ENCODE data around the gene C3orf85. TPM values are rescaled to one million over a fixed set of nuclear protein-coding genes. Genes with fewer than 3 reads are reported as not detected.

Gene C3orf85
- total and polyA plus RNA-seq, 4 experiments from 2014 or later: not detected

DNA sequence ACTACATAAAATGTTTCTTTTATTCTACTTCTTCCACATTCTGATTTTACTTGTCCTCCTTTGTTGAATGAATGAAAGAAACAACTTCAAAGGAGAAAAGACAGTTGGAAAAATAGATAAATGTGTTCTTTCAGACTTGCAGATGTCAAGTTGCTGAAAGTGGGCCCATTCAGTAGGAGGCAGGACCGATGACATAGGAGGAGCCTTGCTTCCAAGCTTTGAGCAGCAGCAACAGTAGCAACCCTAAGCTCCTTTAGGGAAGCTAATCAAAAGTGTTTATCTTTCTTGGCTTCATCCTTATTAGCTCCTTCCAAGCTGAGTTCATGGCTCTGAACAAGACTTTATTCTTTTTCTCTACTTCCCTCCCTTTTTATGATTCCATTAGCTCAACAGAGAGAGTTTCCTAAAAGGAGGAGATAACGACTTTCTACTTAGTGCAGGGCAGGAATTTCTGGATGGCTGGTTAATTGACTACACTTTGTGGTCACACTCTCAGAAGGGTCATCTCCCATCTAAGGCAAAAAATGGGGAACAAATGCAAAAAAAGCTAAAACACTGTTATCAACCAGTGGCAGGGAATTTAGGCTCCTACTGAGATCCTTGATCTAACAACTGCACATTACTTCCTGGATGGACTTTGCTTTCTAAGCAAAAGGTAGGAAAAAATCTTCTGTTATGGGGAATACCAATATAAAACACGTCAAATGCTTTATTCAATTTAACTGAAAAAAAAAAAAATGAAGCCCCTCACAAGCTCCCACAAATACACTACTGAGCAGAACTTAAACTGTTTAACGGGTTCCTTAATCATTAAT, 23.4 kb upstream of the C3orf85 start:
- POLR2A ChIA-PET (ENCODE audit: partially characterized antibody): no interaction called here
- H3K36me3 Mint-ChIP-seq: no peaks in the 10 kb centered on the region
- Histone ChIP-seq H3K36me3 (ENCODE audit: insufficient read depth, low read length) (no peaks in the 10 kb centered on the region), H3K4me1 (ENCODE audit: insufficient read depth, low read length) (no peaks in the 10 kb centered on the region), H3K9me3 (ENCODE audit: control insufficient read depth in 1 of 2, low read length in 2 of 2) (no peaks in the 10 kb centered on the region), H3K27ac (ENCODE audit: low read depth, low read length) (no peak overlapping the region), H3K27me3 (ENCODE audit: insufficient read depth, low read length) (no peaks in the 10 kb centered on the region), H3K4me3 (ENCODE audit: low read length in 2 of 2) (no peak overlapping the region)
- no peaks in the 10 kb centered on the region for H3K4me1 Mint-ChIP-seq
- H3K27ac Mint-ChIP-seq: no peak overlapping the region
- CTCF ChIA-PET (ENCODE audit: partially characterized antibody): no interaction called here
- DNase-seq: no peak
- no peak overlapping the region for H3K4me3 Mint-ChIP-seq
- peaks cover 4 to 6% of the 10 kb centered on the region in 2 donors for H3K27me3 Mint-ChIP-seq
- intact Hi-C loops (cut with micrococcal nuclease): no loop called here
- H3K9me3 Mint-ChIP-seq: no peaks in the 10 kb centered on the region

DNA sequence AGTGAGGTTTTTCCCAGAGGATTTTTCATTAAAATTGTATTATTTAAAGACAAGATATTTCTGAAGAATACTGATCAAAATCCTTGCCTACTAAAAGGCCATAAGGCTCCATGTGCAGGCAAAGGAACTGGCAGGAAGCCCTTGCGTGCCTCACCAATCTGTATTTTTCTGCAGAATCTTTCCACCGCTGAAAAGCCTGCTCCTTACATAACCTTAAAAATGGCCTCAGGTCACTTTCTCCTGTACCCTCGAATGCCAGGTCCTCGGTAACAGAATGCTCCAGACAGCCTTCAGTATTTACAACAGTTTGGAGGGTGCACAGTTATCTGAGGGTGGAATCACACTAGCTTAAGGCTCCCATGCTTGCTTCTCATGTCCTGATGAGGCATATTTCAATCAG, 21.8 kb upstream of the C3orf85 start:
- CTCF ChIA-PET (ENCODE audit: partially characterized antibody): no interaction called here
- no peaks in the 10 kb centered on the region for H3K4me1 ChIP-seq (ENCODE audit: insufficient read depth, low read length)
- H3K4me3 Mint-ChIP-seq: no peak overlapping the region
- intact Hi-C loops (cut with micrococcal nuclease): no loop called here
- no peak overlapping the region for H3K27ac Mint-ChIP-seq
- no peaks in the 10 kb centered on the region for H3K36me3 Mint-ChIP-seq
- no peak for DNase-seq
- H3K36me3 ChIP-seq (ENCODE audit: insufficient read depth, low read length): no peaks in the 10 kb centered on the region
- H3K9me3 Mint-ChIP-seq: no peaks in the 10 kb centered on the region
- H3K27me3 ChIP-seq (ENCODE audit: insufficient read depth, low read length): no peaks in the 10 kb centered on the region
- no peaks in the 10 kb centered on the region for H3K4me1 Mint-ChIP-seq
- H3K9me3 ChIP-seq (ENCODE audit: control insufficient read depth in 1 of 2, low read length in 2 of 2): no peaks in the 10 kb centered on the region
- peaks cover 2 to 3% of the 10 kb centered on the region in 2 donors for H3K27me3 Mint-ChIP-seq
- no peak overlapping the region for H3K27ac ChIP-seq (ENCODE audit: low read depth, low read length)
- POLR2A ChIA-PET (ENCODE audit: partially characterized antibody): no interaction called here
- H3K4me3 ChIP-seq (ENCODE audit: low read length in 2 of 2): no peak overlapping the region

DNA sequence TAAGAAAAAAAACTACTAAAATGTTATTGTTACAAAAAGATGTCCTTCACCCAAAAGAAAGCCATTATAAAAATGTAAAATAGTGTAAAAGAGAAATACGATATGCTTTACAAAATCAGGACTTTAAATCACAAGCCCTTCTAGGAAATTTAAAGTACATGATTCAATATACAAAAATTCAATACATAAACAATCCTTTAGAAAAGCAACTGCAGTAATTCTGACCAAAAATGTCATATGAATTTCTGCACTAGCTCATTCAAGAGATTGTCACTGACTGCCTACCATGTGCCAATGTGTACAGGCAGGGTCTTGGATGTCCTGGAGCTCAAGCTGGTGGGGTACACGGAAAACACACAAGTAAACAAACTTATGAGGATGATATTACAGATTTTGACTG, 21.1 kb upstream of the C3orf85 start:
- H3K27me3 Mint-ChIP-seq: peaks cover 2 to 3% of the 10 kb centered on the region in 2 donors
- Histone ChIP-seq H3K36me3 (ENCODE audit: insufficient read depth, low read length) (no peaks in the 10 kb centered on the region), H3K4me3 (ENCODE audit: low read length in 2 of 2) (no peak overlapping the region), H3K27ac (ENCODE audit: low read depth, low read length) (no peak overlapping the region), H3K9me3 (ENCODE audit: control insufficient read depth in 1 of 2, low read length in 2 of 2) (no peaks in the 10 kb centered on the region), H3K27me3 (ENCODE audit: insufficient read depth, low read length) (no peaks in the 10 kb centered on the region), H3K4me1 (ENCODE audit: insufficient read depth, low read length) (no peaks in the 10 kb centered on the region)
- H3K4me3 Mint-ChIP-seq: no peak overlapping the region
- POLR2A ChIA-PET (ENCODE audit: partially characterized antibody): no interaction called here
- H3K27ac Mint-ChIP-seq: no peak overlapping the region
- no peaks in the 10 kb centered on the region for H3K36me3 Mint-ChIP-seq
- H3K4me1 Mint-ChIP-seq: no peaks in the 10 kb centered on the region
- intact Hi-C loops (cut with micrococcal nuclease): no loop called here
- H3K9me3 Mint-ChIP-seq: no peaks in the 10 kb centered on the region
- no peak for DNase-seq
- CTCF ChIA-PET (ENCODE audit: partially characterized antibody): no interaction called here

DNA sequence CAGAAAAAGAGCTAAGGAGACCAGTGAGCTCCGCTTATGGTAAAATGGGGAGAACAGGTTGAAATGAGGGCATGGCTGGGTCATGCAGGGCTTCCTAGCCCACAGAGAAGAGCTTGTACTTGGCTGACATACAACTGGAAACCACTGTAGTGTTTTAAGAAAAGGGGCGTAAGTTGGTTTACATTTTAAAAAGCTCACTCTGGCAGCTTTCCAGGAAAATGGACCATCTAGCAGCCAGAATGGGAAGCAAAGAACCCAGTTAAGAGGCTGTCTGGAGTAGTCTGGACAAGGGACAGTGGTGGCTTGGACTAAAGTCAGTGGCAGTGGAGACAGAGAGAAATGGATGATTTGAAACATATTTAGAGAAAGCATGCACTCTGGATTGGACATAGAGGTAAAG, 20.5 kb upstream of the C3orf85 start:
- H3K27me3 ChIP-seq (ENCODE audit: insufficient read depth, low read length): no peaks in the 10 kb centered on the region

DNA sequence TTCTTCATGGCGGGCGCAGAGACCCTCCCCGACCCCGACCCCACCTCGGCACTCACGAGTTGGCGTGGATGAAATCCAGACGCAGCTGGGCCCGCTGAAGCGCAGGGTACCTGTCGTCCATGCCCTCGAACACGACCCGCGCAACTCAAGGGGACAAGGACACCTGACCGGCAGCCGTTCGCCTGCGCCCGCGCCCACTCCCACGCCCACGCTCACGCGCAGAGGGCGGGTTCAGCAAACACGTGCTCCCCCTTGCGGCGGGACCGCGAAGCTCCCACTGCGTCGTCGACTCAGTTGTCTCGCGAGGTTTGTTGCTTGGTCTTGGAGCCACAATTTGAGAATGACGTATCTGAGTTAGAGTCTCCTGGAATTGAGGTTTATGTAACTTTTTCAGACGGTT, 18.6 kb upstream of the C3orf85 start, which contains the start of gene MORC1:
Gene MORC1 (minus strand): TSS at position 196 of the 400 bp plus-strand sequence. CDS start 75 bp downstream, at position 121.
- no peaks in the 10 kb centered on the region for H3K27me3 ChIP-seq (ENCODE audit: insufficient read depth, low read length)
- no peaks in the 10 kb centered on the region for H3K9me3 ChIP-seq (ENCODE audit: control insufficient read depth in 1 of 2, low read length in 2 of 2)
- POLR2A ChIA-PET (ENCODE audit: partially characterized antibody): no interaction called here
- H3K36me3 Mint-ChIP-seq: no peaks in the 10 kb centered on the region
- no peak within 1 kb of the TSS for H3K4me3 Mint-ChIP-seq
- no peaks in the 10 kb centered on the region for H3K4me1 Mint-ChIP-seq
- DNase-seq: no peak
- H3K27ac Mint-ChIP-seq: no peak within 1 kb of the TSS
- no peaks in the 10 kb centered on the region for H3K4me1 ChIP-seq (ENCODE audit: insufficient read depth, low read length)
- intact Hi-C loops (cut with micrococcal nuclease): no loop called here
- peaks cover 0 to 6% (median 4%) of the 10 kb centered on the region in 8 donors for H3K9me3 Mint-ChIP-seq
- H3K27ac ChIP-seq (ENCODE audit: low read depth, low read length): no peak within 1 kb of the TSS
- CTCF ChIA-PET (ENCODE audit: partially characterized antibody): no interaction called here
- no peaks in the 10 kb centered on the region for H3K36me3 ChIP-seq (ENCODE audit: insufficient read depth, low read length)
- H3K4me3 ChIP-seq (ENCODE audit: low read length in 2 of 2): no peak within 1 kb of the TSS
- H3K27me3 Mint-ChIP-seq: peaks cover 3 to 5% of the 10 kb centered on the region in 2 donors

More for the DNA sequence above, 20.5 kb upstream of the C3orf85 start:
- Mint-ChIP-seq H3K4me1 (no peaks in the 10 kb centered on the region), H3K9me3 (no peaks in the 10 kb centered on the region), H3K27ac (no peak overlapping the region), H3K4me3 (no peak overlapping the region), H3K27me3 (peaks cover 2 to 3% of the 10 kb centered on the region in 2 donors), H3K36me3 (no peaks in the 10 kb centered on the region)
- Histone ChIP-seq H3K4me3 (ENCODE audit: low read length in 2 of 2) (no peak overlapping the region), H3K9me3 (ENCODE audit: control insufficient read depth in 1 of 2, low read length in 2 of 2) (no peaks in the 10 kb centered on the region), H3K36me3 (ENCODE audit: insufficient read depth, low read length) (no peaks in the 10 kb centered on the region), H3K4me1 (ENCODE audit: insufficient read depth, low read length) (no peaks in the 10 kb centered on the region), H3K27ac (ENCODE audit: low read depth, low read length) (no peak overlapping the region)
- ChIA-PET POLR2A (ENCODE audit: partially characterized antibody) (no interaction called here), CTCF (ENCODE audit: partially characterized antibody) (no interaction called here)
- no peak for DNase-seq
- intact Hi-C loops (cut with micrococcal nuclease): no loop called here

DNA sequence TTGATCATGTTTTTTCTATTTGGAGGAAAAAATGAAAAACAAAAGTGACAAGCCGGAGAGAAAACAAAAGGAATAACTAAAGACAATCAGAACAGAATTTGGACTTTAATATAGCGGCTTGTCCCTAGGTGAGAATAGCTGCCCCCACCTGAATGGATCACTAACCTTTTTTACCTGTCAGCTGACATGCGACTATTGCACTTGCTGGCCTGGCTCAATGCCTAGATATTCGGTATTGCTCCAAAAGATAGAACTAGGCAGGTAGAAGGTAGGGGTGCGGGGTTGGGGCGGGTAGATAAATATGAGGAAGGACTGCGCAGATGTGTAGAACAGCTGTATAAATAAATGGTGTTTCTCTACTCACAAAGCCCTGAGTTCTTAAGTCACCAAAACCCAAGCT, 17.9 kb upstream of the C3orf85 start:
- POLR2A ChIA-PET (ENCODE audit: partially characterized antibody): no interaction called here
- H3K9me3 Mint-ChIP-seq: peaks cover 0 to 7% (median 5%) of the 10 kb centered on the region in 8 donors
- Histone ChIP-seq H3K36me3 (ENCODE audit: insufficient read depth, low read length) (no peaks in the 10 kb centered on the region), H3K4me1 (ENCODE audit: insufficient read depth, low read length) (no peaks in the 10 kb centered on the region), H3K4me3 (ENCODE audit: low read length in 2 of 2) (no peak overlapping the region), H3K27me3 (ENCODE audit: insufficient read depth, low read length) (no peaks in the 10 kb centered on the region), H3K27ac (ENCODE audit: low read depth, low read length) (no peak overlapping the region), H3K9me3 (ENCODE audit: control insufficient read depth in 1 of 2, low read length in 2 of 2) (no peaks in the 10 kb centered on the region)
- peaks cover 3 to 6% of the 10 kb centered on the region in 2 donors for H3K27me3 Mint-ChIP-seq
- H3K4me3 Mint-ChIP-seq: no peak overlapping the region
- intact Hi-C loops (cut with micrococcal nuclease): no loop called here
- no peaks in the 10 kb centered on the region for H3K36me3 Mint-ChIP-seq
- CTCF ChIA-PET (ENCODE audit: partially characterized antibody): no interaction called here
- no peak for DNase-seq
- no peaks in the 10 kb centered on the region for H3K4me1 Mint-ChIP-seq
- no peak overlapping the region for H3K27ac Mint-ChIP-seq

DNA sequence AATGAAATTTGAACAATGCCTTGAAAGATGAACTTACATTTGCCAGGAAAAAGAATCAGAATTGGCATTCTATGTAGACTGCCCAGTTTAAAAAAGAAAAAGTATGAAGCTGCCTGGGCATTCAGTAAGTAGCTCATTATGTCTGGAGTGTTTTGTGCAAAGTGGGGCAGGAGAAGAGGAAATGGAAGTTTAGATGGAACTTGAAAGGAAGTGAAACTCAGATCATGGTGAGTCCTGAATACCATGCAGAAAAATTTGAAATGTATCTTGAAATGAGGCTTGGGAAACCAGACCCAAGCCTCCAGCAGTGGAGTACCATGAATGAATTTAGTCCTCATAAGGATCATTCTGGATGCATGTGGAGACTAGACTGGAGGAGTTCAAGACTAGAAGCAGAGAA, 13.8 kb upstream of the C3orf85 start:
- Mint-ChIP-seq H3K36me3 (no peaks in the 10 kb centered on the region), H3K27ac (no peak overlapping the region), H3K9me3 (peaks cover 0 to 7% (median 5%) of the 10 kb centered on the region in 8 donors), H3K27me3 (peaks cover 1 to 4% of the 10 kb centered on the region in 2 donors), H3K4me1 (no peaks in the 10 kb centered on the region), H3K4me3 (no peak overlapping the region)
- H3K36me3 ChIP-seq (ENCODE audit: insufficient read depth, low read length): no peaks in the 10 kb centered on the region
- CTCF ChIA-PET (ENCODE audit: partially characterized antibody): no interaction called here
- POLR2A ChIA-PET (ENCODE audit: partially characterized antibody): no interaction called here
- no peak for DNase-seq
- H3K27ac ChIP-seq (ENCODE audit: low read depth, low read length): no peak overlapping the region
- no peaks in the 10 kb centered on the region for H3K9me3 ChIP-seq (ENCODE audit: control insufficient read depth in 1 of 2, low read length in 2 of 2)
- H3K4me3 ChIP-seq (ENCODE audit: low read length in 2 of 2): no peak overlapping the region
- intact Hi-C loops (cut with micrococcal nuclease): no loop called here
- H3K27me3 ChIP-seq (ENCODE audit: insufficient read depth, low read length): no peaks in the 10 kb centered on the region
- H3K4me1 ChIP-seq (ENCODE audit: insufficient read depth, low read length): no peaks in the 10 kb centered on the region

All from CD4-positive, alpha-beta memory T cell (primary cell).